GM18858 (cell line): ENCODE data around the gene ACBD6.

Experiments used
- ATAC-seq: cut with Tn5 transposase; IDR thresholded peaks from one replicate; pipeline ENCODE4 v1.9.1; 2021; ENCODE audit not compliant: unreplicated experiment

Gene ACBD6

DNA sequence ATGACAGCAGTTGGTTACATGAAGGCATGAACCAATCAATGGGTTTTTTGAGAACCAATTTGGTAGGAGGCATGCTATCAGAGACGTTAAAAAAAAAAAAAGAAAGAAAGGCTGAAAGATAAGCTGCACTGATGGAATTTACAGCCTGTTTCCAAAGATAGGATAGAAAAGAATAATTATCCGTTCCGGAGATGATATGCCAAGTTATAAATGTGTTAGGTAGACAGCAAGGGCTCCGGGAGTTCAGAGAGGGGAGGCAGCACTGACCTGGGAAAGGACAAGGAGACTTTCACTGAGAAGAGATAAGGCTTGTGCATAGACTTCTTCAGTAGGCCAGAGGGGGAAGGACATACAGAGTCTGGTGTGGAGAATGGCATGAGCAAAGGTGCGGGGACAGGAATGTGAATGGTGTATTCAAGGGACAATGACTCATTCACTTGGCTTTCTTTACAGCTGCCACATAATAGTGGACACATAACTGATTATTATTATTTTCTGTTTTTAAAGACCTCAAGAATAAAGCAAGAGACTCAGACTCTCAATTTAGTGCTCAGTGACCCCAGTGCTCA lies 24.8 kb upstream of the ACBD6 start:
- no peak for ATAC-seq

DNA sequence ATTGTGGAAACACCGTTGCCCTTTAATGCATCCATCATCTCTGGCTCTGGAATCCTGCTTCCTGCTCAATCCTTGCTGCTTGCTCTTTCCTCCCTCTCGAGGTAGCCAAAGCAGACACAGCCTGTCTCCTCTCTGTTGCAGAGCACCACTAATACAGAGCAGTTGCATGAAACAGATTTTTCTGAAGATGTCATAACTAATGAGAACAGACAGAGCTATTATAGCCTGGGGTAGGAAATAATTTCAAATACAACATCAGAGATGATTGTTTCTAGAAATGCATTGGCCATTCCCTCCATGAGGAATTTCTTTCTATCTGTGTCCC lies 23.3 kb upstream of the ACBD6 start:
- no peak for ATAC-seq

DNA sequence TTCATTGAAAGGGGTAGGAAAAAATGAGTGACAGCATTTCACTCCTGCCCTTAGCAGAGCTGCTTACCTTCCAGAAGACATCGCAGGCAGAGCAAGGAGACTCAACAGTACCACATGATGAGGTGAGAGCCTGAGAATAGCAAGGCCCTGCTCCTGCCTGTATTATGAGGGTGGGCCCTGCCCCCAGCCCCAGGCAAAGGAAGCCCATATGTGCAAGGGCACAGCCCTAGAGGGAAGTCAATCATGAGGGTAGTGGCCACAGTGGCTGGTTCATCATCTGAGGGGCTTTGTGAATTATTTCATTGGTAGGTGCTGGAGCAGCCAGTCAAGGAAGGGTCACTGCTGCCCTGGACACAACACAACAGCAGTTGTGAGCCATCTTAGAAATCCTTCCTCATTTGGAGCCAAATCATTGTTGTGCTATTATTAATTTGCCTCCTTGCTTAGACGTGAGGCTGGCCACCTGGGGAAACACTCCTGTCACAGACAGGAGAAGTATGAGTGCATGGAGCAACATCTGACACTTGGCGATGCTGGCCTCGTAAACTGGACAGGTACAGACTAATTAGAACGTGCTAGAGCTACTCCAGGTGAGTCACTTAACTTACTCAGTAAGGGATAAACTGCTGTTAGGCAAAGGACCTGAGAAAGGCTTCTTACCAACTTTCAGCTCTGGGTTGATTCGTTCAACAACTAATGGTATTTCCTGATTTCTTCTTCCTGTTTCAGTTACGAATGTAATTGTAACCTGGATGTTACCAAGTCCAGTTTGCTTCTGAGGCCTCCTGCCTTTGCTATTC lies 22.7 kb upstream of the ACBD6 start:
- no peak for ATAC-seq

DNA sequence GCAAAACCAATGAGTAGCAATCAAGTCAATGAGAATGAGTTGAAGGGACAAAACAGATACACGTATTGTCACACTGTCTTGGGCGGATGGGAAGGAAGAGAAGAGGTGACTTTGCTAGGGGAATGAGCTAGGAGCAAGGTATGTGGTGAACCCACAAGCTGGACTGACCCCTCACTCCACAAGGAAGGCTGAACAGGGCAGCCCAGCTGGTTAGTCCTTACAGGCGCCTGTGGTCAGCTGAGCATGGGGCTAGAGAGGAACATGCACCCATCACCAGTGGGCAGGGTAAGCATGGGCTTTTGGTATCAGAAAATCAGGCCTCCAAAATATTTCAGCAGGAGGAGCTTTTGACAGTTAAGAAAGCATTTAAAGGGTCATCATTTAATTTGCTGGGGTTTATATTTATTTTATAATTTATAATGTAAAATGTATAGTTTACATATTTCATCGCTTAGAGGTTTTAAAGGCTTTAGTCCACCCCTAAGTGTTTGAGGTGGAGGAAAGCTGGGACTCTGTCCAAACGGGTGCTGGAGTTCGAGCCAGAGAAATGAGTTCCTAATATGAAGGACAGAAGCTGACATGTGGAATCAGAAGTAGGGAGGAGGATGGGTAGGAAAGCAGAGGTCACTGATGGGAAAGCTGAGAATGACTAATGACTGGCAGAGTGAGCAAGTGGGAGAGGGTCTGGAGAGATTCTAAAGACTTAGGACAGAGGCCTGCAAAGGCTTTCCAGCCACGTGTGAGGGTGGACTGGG lies 22.0 kb upstream of the ACBD6 start:
- no peak for ATAC-seq

DNA sequence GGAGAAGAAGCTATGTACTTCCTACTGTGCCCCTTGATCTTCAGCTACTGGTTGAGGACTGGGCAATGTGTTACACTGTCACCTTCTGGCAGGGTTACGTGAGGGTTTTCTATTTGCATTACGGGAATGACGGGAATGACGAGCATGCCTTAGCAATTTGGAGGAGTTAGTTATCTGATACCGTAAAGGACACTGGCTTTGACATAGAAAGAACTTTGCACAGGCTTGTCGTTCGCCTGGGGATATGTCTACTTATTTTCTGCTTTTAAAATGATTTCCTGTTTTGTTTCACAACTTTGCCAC lies 19.8 kb upstream of the ACBD6 start:
- ATAC-seq = no peak

DNA sequence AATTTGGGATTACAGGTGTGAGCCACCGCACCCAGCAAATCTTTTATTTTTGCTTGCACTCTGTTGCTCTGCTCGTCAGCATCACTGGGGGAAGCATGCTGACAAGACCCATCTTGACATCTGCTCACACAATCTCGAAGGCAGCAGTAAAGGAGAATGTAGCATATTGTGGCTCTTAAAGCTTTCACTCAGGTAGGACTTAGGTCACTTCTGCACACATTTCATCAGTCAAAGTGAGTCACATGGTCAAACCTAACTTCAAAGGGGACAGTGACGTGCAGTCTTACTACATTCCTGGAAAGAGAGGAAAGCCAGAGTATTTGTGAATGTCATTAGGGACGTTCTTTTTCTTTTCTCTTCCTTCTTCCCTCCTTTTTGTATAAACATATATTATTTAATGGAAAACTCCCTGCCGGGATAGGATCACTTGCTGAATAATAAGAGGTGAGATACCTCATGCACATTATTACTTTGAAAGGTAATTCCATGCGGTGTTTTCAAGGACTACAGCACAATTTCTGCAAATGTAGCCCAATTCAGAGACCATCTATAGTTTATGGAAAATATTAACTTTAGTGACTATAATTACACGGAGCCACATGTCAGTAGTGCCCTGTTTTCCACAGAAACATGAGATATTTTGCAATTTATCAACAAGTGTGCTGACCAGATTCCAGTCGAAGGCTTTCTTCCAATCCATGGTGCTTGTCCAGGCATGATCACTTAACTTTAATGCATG lies 19.3 kb upstream of the ACBD6 start:
- no peak for ATAC-seq

DNA sequence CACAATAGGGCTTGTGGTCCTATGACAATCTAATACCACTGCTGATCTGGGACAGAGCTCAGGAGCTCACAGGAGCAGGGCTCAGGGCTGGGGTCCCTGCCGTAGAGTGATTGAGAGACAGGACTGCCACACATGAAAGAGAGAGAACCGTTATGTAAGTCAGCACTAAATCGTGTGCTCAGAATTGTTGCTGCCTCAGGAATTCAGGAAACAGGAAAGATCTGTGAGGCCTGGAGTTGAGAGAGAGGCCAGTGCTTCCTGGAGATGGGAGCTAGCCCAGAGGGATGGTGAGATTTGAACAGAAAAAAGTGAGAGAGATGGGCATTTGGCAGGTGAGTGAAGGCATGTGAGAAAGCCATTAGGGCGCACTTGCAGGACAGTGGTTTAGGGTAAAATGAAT lies 17.5 kb upstream of the ACBD6 start:
- ATAC-seq = no peak

DNA sequence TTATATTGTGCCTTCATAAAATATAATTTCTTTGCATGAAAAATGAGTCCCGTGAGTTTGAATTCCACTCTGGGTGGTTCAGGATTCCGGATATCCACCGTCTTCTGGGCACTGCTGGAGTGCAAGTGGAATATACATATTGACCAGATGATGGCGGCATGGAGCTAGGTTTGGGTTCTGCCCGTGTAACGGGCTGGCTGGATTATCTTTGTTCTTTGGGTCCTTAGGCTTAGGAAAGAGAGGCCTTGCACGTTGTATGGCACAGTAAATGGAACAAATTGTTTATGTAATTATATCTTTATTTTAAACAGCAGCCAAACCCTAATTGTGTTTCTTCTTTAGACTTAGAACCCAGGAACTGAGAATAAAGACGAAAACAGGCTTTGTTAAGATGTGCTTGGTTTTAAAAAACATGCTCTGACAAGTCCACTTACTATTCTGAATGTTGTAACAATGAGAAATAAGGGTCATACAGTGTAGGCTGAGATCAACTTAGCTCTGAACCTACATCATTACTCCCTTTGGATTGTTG lies 13.5 kb upstream of the ACBD6 start:
- peak; percentile 91 for ATAC-seq

DNA sequence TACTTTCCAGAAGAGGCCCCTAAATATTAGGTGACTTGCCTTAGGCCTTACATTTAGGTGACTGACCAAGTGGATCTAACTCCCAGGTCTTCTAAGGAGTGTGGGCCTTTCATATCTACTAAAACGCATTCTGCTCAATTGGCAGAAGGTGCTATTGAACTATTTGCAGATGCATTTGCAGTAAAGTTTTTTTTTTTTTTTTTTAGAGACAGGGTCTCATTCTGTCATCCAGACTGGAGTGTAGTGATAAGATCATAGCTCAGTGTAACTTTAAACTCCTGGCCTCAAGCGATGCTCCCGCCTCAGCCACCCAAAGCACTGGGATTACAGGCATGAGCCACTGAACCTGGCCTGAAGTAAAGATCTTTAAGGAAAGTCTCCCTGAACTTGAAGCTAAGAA lies 13.0 kb upstream of the ACBD6 start:
- no peak for ATAC-seq

DNA sequence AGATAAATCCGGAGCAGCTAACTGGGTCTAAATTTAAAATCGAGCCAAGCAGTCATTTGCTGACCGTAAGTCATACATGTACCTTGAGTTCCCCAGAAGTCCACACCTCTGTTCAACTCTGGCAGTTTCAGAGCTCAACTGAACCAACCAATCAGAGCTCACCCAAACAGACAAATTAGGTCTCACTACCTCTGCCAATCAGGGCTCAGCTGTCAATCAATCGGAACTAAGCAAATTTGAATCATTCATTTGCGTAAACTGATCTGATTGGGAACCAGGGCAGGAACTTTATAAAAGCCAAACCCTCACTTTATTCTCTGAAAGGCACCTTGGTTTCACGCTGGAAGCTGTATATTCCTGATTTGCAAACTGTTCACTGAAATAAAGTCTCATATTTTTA lies 11.2 kb upstream of the ACBD6 start:
- no peak for ATAC-seq

DNA sequence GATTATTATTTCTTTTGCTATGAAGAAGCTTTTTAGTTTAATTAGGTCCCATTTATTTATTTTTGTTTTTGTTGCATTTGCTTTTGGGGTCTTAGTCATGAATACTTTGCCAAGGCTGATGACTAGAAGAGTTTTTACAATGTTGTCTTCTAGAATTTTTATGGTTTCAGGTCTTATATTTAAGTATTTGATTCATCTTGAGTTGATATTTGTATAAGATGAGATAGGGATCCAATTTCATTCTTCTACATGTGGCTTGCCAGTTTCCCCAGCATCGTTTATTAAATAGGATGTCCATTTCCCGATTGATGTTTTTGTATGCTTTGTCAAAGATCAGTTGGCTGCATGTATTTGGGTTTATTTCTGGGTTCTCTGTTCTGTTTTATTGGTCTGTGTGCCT lies 8.5 kb upstream of the ACBD6 start:
- ATAC-seq = no peak

DNA sequence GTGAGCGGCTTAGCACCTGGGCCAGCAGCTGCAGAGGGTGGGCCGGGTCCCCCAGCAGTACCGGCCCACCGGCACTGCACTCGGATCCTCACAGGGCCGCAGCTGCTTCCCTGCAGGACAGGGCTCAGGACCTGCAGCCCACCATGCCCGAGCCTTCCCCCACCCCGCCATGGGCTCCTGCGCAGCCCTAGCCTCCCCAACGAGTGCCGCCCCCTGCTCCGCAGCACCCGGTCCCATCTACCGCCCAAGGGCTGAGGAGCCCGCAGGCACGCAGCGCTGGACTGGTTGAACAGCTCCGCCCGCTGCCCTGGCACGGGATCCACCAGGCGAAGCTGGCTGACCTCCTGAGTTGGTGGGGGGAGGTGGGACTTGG lies 6.3 kb upstream of the ACBD6 start:
- no peak for ATAC-seq

DNA sequence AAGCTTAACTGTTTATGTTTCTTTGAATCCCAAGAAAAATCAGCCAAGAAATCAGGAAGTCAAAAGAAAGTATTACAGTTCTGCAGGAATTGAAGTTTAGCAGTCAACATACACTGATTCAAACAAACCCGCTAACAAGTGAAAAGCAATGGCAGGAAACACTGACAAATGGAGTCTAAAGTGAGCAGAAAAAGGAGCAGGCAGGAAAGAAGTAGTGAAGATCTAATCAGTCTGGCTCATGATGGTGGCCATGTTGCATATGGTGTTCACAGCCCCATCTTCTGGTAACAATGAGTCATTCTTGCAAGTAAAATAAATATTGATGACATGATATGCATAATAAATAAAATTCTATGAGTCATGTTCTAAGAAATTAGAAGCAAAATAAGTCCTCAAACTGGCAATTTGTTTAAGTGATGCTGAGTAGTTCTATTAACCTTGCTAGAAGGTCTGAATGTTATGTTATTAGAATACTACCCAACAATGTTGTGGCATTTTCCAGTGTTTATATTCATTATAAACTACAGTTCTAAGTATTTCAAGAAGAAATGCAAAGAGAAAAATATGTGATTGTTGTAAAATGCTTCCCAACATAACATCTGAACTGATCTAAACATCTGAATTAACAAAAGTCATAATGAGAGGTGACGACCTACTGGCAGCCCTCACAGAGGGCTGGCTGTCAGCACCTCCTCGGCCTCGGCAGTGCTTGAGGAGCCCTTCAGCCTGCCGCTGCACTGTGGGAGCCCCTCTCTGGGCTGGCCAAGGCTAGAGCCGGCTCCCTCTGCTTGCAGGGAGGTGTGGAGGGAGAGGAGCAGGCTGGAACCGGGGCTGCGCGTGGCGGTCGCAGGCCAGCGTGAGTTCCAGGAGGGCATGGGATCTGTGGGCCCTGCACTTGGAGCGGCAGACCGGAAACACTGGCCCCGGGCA lies 5.7 kb upstream of the ACBD6 start:
- no peak for ATAC-seq

DNA sequence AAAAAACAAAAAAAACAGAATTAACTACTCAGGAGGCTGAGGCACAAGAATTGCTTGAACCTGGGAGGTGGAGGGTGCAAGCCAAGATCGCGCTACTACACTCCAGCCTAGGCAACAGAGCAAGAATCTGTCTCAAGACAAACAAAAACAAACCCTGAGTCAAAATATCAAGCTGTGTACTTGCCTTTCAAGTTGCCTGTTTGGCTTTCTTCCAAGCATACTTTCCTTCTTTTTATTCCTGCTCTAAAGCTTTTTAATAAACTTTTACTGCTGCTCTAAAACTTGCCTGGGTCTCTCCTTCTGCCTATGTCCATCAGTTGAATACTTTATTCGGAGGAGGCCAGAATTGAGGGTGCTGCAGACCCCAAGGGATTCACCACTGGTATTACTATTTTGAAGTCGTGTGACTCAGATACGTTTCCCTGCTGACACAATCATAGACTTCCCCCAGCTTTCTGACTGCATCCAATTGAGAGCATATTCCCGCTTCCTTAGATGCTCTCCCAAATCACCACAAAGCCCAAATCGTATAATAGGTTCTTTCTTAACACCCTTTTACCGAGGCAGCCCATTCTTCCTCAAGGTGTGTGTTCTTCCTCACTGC lies 3.5 kb upstream of the ACBD6 start:
- no peak for ATAC-seq

DNA sequence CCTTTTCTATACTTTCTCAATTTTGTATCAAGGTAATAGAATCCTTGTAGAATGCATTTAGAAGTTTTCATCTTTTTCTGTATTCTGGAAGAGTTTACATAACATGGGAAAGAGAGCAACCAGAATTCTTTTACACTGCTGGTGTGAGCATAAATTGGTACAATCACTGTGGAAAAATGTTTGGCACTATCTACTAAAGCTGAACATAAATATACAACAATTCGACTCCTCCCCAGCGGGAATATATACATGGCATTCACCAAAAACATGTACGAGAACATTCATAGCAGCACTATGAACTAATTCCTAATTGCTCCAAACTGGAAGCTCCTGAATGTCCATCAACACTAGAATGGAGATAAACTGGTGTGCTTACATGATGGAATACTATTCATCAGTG lies 1.8 kb upstream of the ACBD6 start:
- no peak for ATAC-seq

DNA sequence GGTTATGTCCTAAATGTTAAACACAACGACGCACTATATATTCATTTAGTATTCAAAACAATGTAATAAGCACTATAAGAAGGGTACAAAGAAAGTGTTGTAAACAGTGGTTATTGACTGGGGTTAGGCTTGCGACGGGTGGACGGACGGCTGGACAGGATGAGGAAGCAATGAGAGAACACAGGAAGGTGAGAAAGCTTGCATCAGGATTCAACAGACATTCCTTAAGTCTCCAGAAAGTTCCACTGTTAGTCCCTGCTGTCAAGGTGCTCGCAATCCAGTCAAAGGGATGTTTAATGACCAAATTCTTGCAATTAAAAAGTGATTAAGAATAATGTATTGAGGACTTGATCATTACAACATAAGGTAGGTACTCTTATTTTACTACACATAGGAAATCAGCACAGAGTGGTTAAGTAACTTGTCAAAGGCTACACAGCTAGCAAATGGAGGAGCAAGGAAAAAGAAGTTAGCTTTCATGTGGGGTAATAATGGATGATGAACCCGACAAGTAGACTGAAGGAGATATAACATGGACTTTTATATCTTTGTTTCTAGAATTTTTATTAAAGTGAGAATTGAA lies 994 bp upstream of the ACBD6 start:
- no peak for ATAC-seq

DNA sequence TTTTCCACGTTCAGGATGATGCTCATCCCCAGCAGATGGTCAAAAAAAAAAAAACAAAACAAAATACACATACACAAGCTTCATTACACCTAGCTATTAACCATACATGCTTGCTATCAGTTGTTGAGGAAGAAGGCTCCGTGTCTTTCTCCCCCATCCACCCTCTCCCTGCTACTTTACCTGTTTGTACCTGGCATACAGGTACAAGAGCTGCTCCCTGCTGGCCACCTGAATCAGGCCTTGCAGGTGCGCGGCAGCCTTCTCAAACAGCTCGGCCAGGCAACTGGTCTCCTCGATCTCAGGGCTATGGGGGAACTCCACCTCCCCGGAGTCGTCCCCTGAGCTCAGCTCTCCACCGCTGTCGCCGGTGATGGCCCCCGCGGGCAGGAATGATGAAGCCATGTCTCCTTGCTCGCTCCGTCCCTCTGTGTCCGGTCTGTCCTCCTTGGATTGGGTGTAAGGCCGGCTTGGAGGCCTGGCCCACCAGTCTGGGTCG lies 464 bp downstream of the ACBD6 start:
- peak; percentile 17 for ATAC-seq

DNA sequence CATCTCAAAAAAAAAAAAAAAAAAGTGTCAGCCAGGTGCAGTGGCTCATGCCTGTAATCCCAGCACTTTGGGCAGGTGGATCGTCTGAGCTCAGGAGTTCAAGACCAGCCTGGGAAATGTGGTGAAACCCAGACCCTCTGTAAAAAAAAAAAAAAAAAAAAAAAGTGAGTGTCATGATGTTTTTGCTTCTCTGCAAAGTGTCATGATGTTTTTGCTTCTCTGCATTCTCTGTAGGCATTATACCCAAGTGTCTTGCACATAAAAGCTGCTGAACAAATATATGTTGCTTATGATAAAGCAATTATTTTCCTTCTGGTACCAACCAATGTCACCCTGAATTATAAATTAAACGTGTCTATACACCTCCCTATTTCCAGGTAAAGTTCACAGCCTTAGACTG lies 1.7 kb downstream of the ACBD6 start:
- ATAC-seq = no peak

DNA sequence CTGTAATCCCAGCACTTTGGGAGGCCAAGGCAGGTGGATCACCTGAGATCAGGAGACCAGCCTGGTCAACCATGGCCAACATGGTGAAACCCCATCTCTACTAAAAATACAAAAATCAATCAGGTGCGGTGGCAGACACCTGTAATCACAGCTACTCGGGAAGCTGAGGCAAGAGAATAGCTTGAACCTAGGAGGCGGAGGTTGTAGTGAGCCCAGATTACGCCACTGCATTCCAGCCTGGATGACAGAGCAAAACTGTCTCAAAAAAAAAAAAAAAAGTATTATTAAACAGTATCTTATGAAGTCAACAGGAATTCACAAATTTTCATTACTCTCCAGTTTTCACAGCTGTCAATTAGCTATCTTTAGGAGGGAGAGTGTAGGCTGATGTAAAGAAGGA lies 3.8 kb downstream of the ACBD6 start:
- no peak for ATAC-seq

DNA sequence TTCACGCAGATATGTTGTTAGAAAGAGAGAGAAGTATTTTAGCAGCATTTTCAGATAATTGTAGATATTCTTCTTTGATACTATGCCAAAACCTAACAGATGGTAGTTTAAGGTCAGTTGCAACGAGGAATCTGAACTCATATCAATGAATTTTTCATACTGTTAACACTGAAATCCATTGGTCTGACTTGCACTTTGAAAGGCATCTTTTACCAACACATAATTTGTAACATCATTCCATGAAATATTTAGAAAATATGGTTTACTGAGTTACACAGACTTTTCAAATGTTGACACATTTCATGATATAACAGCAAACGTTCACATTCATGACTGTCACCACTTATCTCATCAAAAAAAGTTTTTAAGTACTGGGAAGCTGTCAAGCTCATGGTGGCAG lies 4.6 kb downstream of the ACBD6 start:
- ATAC-seq = no peak
